ENCODE data around the gene KCNG1.

GRCh38 chr20:51002633-51003032, 20.3 kb downstream of the KCNG1 start:
- TF ChIP-seq, protein P1, sequence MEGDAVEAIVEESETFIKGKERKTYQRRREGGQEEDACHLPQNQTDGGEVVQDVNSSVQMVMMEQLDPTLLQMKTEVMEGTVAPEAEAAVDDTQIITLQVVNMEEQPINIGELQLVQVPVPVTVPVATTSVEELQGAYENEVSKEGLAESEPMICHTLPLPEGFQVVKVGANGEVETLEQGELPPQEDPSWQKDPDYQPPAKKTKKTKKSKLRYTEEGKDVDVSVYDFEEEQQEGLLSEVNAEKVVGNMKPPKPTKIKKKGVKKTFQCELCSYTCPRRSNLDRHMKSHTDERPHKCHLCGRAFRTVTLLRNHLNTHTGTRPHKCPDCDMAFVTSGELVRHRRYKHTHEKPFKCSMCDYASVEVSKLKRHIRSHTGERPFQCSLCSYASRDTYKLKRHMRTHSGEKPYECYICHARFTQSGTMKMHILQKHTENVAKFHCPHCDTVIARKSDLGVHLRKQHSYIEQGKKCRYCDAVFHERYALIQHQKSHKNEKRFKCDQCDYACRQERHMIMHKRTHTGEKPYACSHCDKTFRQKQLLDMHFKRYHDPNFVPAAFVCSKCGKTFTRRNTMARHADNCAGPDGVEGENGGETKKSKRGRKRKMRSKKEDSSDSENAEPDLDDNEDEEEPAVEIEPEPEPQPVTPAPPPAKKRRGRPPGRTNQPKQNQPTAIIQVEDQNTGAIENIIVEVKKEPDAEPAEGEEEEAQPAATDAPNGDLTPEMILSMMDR (IDR thresholded peaks at IDR 0.05; ENCODE audit: low read length): no peak
- no peak for TF ChIP-seq EZH2 (IDR thresholded peaks at IDR 0.05; ENCODE audit: borderline replicate concordance, low read length)
